ENCODE results near the gene NQO2.
A peak's percentile ranks its signal among the peaks of the same experiment; 100 is the strongest.

The NQO2 gene

DNA sequence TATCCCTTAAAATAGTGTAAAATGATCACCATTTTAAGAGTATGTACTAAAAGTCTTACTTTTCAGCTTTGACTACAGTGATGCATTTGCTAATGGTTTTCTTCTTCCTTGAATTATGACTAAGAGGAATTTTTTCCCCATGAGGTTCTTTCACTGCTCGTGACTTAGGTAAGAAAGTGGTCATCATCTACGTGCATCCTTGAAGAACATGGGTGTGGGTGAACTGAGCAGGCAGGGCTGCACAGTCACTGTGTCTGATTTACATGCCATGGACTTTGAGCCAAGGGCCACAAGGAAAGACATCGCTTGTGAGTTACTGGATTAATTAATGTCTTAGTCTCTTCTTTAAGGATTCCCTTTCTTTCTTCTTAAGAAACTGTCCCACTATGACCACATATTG lies 33.3 kb downstream of the NQO2 start:
- DNase-seq, result no peak
- Mint-ChIP-seq H3K36me3 (ENCODE audit: low read depth) (peaks cover 8% of the 10 kb centered on the region), H3K9me3 (peaks cover 27% of the 10 kb centered on the region), H3K27me3 (ENCODE audit: low read depth, poor library complexity) (no peaks in the 10 kb centered on the region), H3K4me1 (peaks cover 15% of the 10 kb centered on the region), H3K4me3 (no peak overlapping the region), H3K27ac (no peak overlapping the region)
- no peak for TF ChIP-seq CTCF (IDR thresholded peaks at IDR 0.05)

- H3K4me3 Mint-ChIP-seq, result no peak overlapping the region
- peaks cover 20% of the 10 kb centered on the region for H3K4me1 Mint-ChIP-seq
- peaks cover 8% of the 10 kb centered on the region for H3K36me3 Mint-ChIP-seq (ENCODE audit: low read depth)
- DNase-seq, result no peak
- peaks cover 27% of the 10 kb centered on the region for H3K9me3 Mint-ChIP-seq
- no peaks in the 10 kb centered on the region for H3K27me3 Mint-ChIP-seq (ENCODE audit: low read depth, poor library complexity)
- H3K27ac Mint-ChIP-seq, result no peak overlapping the region
- TF ChIP-seq CTCF (IDR thresholded peaks at IDR 0.05), result no peak
These were observed 34.0 kb downstream of the NQO2 start for GRCh38 chr6:3033652-3034051.

DNA sequence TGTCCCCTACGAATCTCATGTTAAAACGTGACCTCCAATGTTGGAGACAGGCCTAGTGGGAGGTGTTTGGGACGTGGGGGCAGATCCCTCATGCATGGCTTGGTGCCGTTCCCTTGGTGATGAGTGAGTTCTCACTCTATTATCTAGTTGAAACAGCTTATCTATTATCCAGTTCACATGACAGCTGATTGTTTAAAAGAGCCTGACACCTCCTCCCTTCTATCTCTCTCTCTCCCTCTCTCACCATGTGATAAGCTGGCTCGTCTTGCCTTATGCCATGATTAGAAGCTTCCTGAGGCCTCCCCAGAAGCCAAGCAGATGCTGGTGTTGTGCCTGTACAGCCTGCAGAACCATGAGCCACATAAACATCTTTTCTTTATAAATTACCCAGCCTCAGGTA lies 35.7 kb downstream of the NQO2 start:
- peaks cover 20% of the 10 kb centered on the region for H3K4me1 Mint-ChIP-seq
- no peak overlapping the region for H3K27ac Mint-ChIP-seq
- peaks cover 27% of the 10 kb centered on the region for H3K9me3 Mint-ChIP-seq
- peaks cover 8% of the 10 kb centered on the region for H3K36me3 Mint-ChIP-seq (ENCODE audit: low read depth)
- H3K4me3 Mint-ChIP-seq, result no peak overlapping the region
- DNase-seq, result no peak
- H3K27me3 Mint-ChIP-seq (ENCODE audit: low read depth, poor library complexity), result peaks cover 4% of the 10 kb centered on the region
- no peak for TF ChIP-seq CTCF (IDR thresholded peaks at IDR 0.05)

GRCh38 chr6:3036861-3037637 lies 37.4 kb downstream of the NQO2 start:
- Mint-ChIP-seq H3K9me3 (peaks cover 27% of the 10 kb centered on the region), H3K4me1 (peaks cover 32% of the 10 kb centered on the region), H3K4me3 (no peak overlapping the region), H3K27me3 (ENCODE audit: low read depth, poor library complexity) (peaks cover 4% of the 10 kb centered on the region), H3K36me3 (ENCODE audit: low read depth) (peaks cover 8% of the 10 kb centered on the region), H3K27ac (peak overlapping the region; percentile 62)
- no peak for TF ChIP-seq CTCF (IDR thresholded peaks at IDR 0.05)
- no peak for DNase-seq

DNA sequence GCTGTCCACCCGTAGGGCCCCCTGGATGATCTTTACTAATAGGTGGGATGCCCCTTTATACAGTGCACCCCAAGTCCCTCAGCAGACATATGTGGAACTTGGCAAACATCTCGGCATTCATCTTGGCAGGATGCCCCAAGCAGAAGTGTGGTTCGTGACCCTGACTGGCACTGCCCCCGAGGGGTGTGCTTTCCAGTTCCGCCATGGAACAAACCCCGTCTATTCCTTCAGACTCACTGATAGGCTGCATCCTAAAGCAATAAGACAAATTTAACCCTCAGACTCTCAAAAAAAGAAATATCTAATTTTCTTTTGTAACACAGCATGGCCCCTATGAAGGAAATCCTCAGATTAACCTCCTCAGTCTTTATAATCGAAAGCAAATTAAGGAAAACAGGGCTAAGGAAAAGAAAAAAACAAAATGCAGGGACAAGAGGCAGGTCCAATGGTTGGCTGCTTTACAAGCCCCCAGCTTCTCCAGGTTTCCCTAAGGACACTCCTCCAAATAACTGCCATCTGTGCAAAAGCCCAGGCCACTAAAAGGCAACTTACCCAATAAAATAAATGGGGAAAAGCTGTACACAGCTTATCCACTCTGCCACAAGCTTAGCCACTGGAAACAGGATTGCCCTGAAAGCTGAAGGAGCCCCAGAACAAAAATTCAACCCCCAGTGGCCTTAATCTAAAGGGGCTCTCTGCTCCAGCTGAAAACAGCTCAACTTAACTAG lies 38.1 kb downstream of the NQO2 start:
- Mint-ChIP-seq H3K4me3 (no peak overlapping the region), H3K27me3 (ENCODE audit: low read depth, poor library complexity) (peaks cover 4% of the 10 kb centered on the region), H3K36me3 (ENCODE audit: low read depth) (peaks cover 8% of the 10 kb centered on the region), H3K9me3 (peaks cover 27% of the 10 kb centered on the region), H3K27ac (peak overlapping the region; percentile 62), H3K4me1 (peaks cover 35% of the 10 kb centered on the region)
- TF ChIP-seq CTCF (IDR thresholded peaks at IDR 0.05), result no peak
- no peak for DNase-seq
